SK-N-SH (cell line): ENCODE data around the gene MREG. TPM values are rescaled to one million over a fixed set of nuclear protein-coding genes. Genes with fewer than 3 reads are reported as not detected.
"Not testable (repeated sequence)": the region's sequence is repeated elsewhere in the genome, so short reads cannot be mapped to it uniquely, and the experiment has no call there.

Experiments
- CTCF ChIA-PET: fragments of 300-600, 350-600 bp; formaldehyde crosslinking; extraction: SDS; loops from one replicate; lab custom pipeline; 2021; lab: Yijun Ruan, JAX
- POLR2A ChIA-PET: fragments of 350-600 bp; sonication (Branson Sonifier 250); formaldehyde crosslinking; extraction: SDS; loops from one replicate; lab custom pipeline; 2020; ENCODE audit warnings: antibody characterized with exemption, inconsistent platforms; lab: Yijun Ruan, JAX
- DNase-seq: peaks from one replicate; pipeline ENCODE4 v3.0.0; 2012
- H2AFZ ChIP-seq: fragments of 200-600 bp; sonication (generic); 2 replicates; pipeline ENCODE4 v1.8.1; 2016; ENCODE audit warnings: antibody characterized with exemption, mild to moderate bottlenecking, low read depth
- H3F3A ChIP-seq: fragments of 200-600 bp; sonication (generic); replicated peaks from 2 replicates; pipeline ENCODE3; 2016; ENCODE audit warnings: antibody characterized with exemption, mild to moderate bottlenecking; ENCODE audit not compliant: insufficient read depth
- H3K27ac ChIP-seq, 2 experiments: fragments of 200-500 bp in 1 of 2; fragments of 200-600 bp in 1 of 2; sonication (Bioruptor generic) in 1 of 2; sonication (generic), shearing (Covaris generic) in 1 of 2; 2 replicates each; pipeline versions ENCODE4 v1.5.1 to v1.6.1; 2014 to 2016; ENCODE audit warnings: low read depth in 2 of 2, inconsistent platforms in 1 of 2, low read length in 1 of 2, mild to moderate bottlenecking in 1 of 2, mixed read lengths in 1 of 2
- H3K27me3 ChIP-seq: fragments of 200-600 bp; sonication (generic), shearing (Covaris generic); 2 replicates; pipeline ENCODE4 v1.6.1; 2016; ENCODE audit warnings: mixed run types; ENCODE audit not compliant: insufficient read depth
- H3K36me3 ChIP-seq, 2 experiments: fragments of 200-500 bp in 1 of 2; fragments of 200-600 bp in 1 of 2; sonication (Bioruptor generic) in 1 of 2; sonication (generic) in 1 of 2; replicated peaks in 1 of 2; 2 replicates each; pipeline versions ENCODE3 to v1.5.1; 2014 to 2016; ENCODE audit warnings: low read length in 1 of 2, mild to moderate bottlenecking in 1 of 2; ENCODE audit not compliant: insufficient read depth in 2 of 2, control insufficient read depth in 1 of 2
- H3K4me1 ChIP-seq, 2 experiments: fragments of 200-500 bp in 1 of 2; fragments of 200-600 bp in 1 of 2; sonication (Bioruptor generic) in 1 of 2; sonication (generic), shearing (Covaris generic) in 1 of 2; 2 replicates each; pipeline versions ENCODE4 v1.5.1 to v1.6.1; 2014 to 2016; ENCODE audit warnings: low read depth in 1 of 2, low read length in 1 of 2, mixed run types in 1 of 2; ENCODE audit not compliant: insufficient read depth in 2 of 2, control insufficient read depth in 1 of 2
- H3K4me2 ChIP-seq: fragments of 200-600 bp; sonication (generic), shearing (Covaris generic); 2 replicates; pipeline ENCODE4 v1.6.1; 2017; ENCODE audit warnings: mixed run types
- H3K4me3 ChIP-seq, 2 experiments: fragments of 200-500 bp in 1 of 2; fragments of 200-600 bp in 1 of 2; sonication (Bioruptor generic) in 1 of 2; sonication (generic), shearing (Covaris generic) in 1 of 2; 2 replicates each; pipeline versions ENCODE4 v1.5.1 to v1.8.1; 2014 to 2016; ENCODE audit warnings: low read depth in 2 of 2, inconsistent platforms in 1 of 2, low read length in 1 of 2, mild to moderate bottlenecking in 1 of 2, mixed read lengths in 1 of 2, moderate library complexity in 1 of 2
- H3K79me2 ChIP-seq: fragments of 200-600 bp; sonication (generic); 2 replicates; pipeline ENCODE4 v1.8.1; 2017; ENCODE audit warnings: mild to moderate bottlenecking; ENCODE audit not compliant: insufficient read depth
- H3K9ac ChIP-seq: fragments of 200-600 bp; sonication (generic); 2 replicates; pipeline ENCODE4 v1.6.1; 2017; ENCODE audit warnings: mixed run types
- H3K9me2 ChIP-seq: fragments of 200-600 bp; sonication (generic); 2 replicates; pipeline ENCODE4 v1.6.1; 2017; ENCODE audit warnings: mixed run types
- H3K9me3 ChIP-seq: fragments of 200-600 bp; sonication (generic); 2 replicates; pipeline ENCODE4 v1.6.1; 2017; ENCODE audit warnings: mixed run types, mild to moderate bottlenecking, moderate library complexity
- H4K20me1 ChIP-seq: fragments of 200-600 bp; sonication (generic); 2 replicates; pipeline ENCODE4 v1.6.1; 2017; ENCODE audit warnings: mild to moderate bottlenecking, mixed run types; ENCODE audit not compliant: insufficient read depth
- FOXM1 ChIP-seq: IDR thresholded peaks from 2 replicates; pipeline ENCODE4 v1.4.0; 2012; ENCODE audit warnings: low read depth, mild to moderate bottlenecking
- POLR2AphosphoS5 ChIP-seq: IDR thresholded peaks from 2 replicates; pipeline ENCODE4 v1.6.1; 2012; ENCODE audit warnings: low read depth, low read length
- RAD21 ChIP-seq: IDR thresholded peaks from 2 replicates; pipeline ENCODE4 v1.6.1; 2012; ENCODE audit warnings: mild to moderate bottlenecking, low read length
- RXRA ChIP-seq: IDR thresholded peaks from 2 replicates; pipeline ENCODE4 v1.4.0; 2012; ENCODE audit warnings: low read depth, mild to moderate bottlenecking, borderline replicate concordance
- TCF12 ChIP-seq: IDR thresholded peaks from 2 replicates; pipeline ENCODE4 v1.4.0; 2012
- TEAD4 ChIP-seq: IDR thresholded peaks from 2 replicates; pipeline ENCODE4 v1.4.0; 2012; ENCODE audit warnings: mild to moderate bottlenecking, borderline replicate concordance; ENCODE audit not compliant: insufficient read depth
- WGBS: methylation state at CpG from one replicate; pipeline ENCODE4 v1.1.6; 2017; ENCODE audit warnings: low lambda C conversion rate; 5-methylcytosine and 5-hydroxymethylcytosine counted together
- polyA plus RNA-seq, 3 experiments: library from polyadenylated mRNA; depleted of rRNA; stranded (reverse); fragments of >200 nt; gene quantifications; 2 replicates each; pipeline ENCODE4 v1.2.3, GENCODE V29; 2012
- TF ChIP-seq, protein P1 (sequence below): IDR thresholded peaks from 2 replicates; pipeline ENCODE4 v1.4.0; 2012; ENCODE audit warnings: low read depth, borderline replicate concordance
- TF ChIP-seq, protein P2 (sequence below): fragments of 200-600 bp; sonication (generic); IDR thresholded peaks from 2 replicates; pipeline ENCODE4 v1.6.1; 2017; ENCODE audit warnings: antibody characterized with exemption, mild to moderate bottlenecking, moderate library complexity
- TF ChIP-seq, protein P3 (sequence below): IDR thresholded peaks from 2 replicates; pipeline ENCODE4; 2012

MREG gene
- polyA plus RNA-seq, 1 of the 3 experiments (the other 2 are of a cell fraction), result 2.5 TPM

DNA sequence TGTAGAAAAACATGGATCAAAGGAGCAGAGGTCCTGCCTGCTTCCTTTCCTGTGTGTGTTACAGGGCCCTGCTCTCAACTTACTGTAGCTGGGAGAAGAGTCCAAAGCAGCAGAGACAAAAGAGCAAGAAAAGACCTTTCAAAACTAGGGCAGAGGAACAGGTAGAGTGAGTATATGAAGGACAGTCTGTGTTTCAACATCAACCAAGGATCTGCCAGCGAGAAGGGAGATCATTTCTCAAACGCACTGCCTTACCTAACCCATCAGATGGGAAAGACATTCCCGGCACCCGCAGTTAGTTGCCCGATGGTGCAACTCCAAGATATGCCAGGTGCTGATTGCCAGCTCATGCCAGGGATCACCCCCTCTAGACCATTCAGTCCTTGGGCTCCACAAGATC, 41.7 kb downstream of the MREG start (continued):
- no peak for TF ChIP-seq RXRA

DNA sequence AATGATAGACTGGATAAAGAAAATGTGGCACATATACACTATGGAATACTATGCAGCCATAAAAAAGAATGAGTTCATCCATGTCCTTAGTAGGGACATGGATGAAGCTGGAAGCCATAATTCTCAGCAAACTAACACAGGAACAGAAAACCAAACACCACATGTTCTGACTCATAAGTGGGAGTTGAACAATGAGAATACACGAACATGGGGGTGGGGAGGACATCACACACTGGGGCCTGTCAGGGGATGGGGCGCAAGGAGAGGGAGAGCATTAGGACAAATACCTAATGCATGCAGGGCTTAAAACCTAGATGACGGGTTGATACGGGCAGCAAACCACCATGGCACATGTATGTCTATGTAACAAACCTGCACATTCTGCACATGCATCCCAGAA, 42.5 kb downstream of the MREG start:
- H3K9me3 ChIP-seq, POLR2A ChIA-PET, H3K27ac ChIP-seq, H3K27me3 ChIP-seq, H2AFZ ChIP-seq, H3K36me3 ChIP-seq, H3K9me2 ChIP-seq, DNase-seq, H3K9ac ChIP-seq, H3K4me2 ChIP-seq, CTCF ChIA-PET, H3F3A ChIP-seq, H3K79me2 ChIP-seq, H4K20me1 ChIP-seq, H3K4me3 ChIP-seq: not testable (repeated sequence)
- WGBS, result 94% methylated on average over 4 of the region's 4 CpGs
- H3K4me1 ChIP-seq, result peaks cover 0 to 27% of the 10 kb centered on the region in 2 experiments; a peak in 3 of 4 replicates

DNA sequence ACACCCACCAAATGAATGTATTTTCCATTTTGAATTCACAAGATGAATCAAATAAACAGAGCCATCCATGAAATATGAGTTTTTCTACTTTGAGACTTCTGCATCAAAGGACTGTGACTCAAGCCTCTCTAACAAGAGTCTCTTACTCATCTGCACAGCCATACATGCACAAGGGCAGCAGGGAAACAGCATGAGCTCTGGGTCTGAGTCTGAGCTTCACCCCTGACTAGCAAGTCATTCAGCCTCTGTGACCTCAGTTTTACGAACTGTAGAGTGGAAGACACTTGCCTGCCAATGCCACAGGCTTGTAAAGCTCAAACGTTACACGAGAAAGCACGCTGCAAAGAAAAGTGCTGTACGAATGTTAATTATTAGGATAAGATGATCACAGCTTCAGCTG, 42.9 kb downstream of the MREG start:
- peaks cover 0 to 27% of the 10 kb centered on the region in 2 experiments; a peak in 3 of 4 replicates for H3K4me1 ChIP-seq
- no peaks in the 10 kb centered on the region for H3K9me2 ChIP-seq
- H3K9me3 ChIP-seq, result no peaks in the 10 kb centered on the region
- no peaks in the 10 kb centered on the region for H3K27me3 ChIP-seq
- no peaks in the 10 kb centered on the region for H4K20me1 ChIP-seq
- POLR2A ChIA-PET, result no interaction called here
- no peak overlapping the region for H3K27ac ChIP-seq
- H3K4me2 ChIP-seq, result no peak overlapping the region
- CTCF ChIA-PET, result no interaction called here
- no peak overlapping the region for H2AFZ ChIP-seq
- no peak for DNase-seq
- H3K36me3 ChIP-seq, result no peaks in the 10 kb centered on the region
- 95% methylated on average over 5 of the region's 5 CpGs for WGBS
- H3K9ac ChIP-seq, result no peak overlapping the region
- TF ChIP-seq RAD21 (no peak), FOXM1 (no peak), POLR2AphosphoS5 (no peak), TCF12 (no peak), TEAD4 (no peak)
- TF ChIP-seq, protein P1, sequence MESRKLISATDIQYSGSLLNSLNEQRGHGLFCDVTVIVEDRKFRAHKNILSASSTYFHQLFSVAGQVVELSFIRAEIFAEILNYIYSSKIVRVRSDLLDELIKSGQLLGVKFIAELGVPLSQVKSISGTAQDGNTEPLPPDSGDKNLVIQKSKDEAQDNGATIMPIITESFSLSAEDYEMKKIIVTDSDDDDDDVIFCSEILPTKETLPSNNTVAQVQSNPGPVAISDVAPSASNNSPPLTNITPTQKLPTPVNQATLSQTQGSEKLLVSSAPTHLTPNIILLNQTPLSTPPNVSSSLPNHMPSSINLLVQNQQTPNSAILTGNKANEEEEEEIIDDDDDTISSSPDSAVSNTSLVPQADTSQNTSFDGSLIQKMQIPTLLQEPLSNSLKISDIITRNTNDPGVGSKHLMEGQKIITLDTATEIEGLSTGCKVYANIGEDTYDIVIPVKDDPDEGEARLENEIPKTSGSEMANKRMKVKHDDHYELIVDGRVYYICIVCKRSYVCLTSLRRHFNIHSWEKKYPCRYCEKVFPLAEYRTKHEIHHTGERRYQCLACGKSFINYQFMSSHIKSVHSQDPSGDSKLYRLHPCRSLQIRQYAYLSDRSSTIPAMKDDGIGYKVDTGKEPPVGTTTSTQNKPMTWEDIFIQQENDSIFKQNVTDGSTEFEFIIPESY, result no peak
- TF ChIP-seq, protein P2, sequence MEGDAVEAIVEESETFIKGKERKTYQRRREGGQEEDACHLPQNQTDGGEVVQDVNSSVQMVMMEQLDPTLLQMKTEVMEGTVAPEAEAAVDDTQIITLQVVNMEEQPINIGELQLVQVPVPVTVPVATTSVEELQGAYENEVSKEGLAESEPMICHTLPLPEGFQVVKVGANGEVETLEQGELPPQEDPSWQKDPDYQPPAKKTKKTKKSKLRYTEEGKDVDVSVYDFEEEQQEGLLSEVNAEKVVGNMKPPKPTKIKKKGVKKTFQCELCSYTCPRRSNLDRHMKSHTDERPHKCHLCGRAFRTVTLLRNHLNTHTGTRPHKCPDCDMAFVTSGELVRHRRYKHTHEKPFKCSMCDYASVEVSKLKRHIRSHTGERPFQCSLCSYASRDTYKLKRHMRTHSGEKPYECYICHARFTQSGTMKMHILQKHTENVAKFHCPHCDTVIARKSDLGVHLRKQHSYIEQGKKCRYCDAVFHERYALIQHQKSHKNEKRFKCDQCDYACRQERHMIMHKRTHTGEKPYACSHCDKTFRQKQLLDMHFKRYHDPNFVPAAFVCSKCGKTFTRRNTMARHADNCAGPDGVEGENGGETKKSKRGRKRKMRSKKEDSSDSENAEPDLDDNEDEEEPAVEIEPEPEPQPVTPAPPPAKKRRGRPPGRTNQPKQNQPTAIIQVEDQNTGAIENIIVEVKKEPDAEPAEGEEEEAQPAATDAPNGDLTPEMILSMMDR, result no peak
- TF ChIP-seq, protein P3, sequence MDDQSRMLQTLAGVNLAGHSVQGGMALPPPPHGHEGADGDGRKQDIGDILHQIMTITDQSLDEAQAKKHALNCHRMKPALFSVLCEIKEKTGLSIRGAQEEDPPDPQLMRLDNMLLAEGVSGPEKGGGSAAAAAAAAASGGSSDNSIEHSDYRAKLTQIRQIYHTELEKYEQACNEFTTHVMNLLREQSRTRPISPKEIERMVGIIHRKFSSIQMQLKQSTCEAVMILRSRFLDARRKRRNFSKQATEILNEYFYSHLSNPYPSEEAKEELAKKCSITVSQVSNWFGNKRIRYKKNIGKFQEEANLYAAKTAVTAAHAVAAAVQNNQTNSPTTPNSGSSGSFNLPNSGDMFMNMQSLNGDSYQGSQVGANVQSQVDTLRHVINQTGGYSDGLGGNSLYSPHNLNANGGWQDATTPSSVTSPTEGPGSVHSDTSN, result no peak
- H3K4me3 ChIP-seq, result no peak overlapping the region
- H3K79me2 ChIP-seq, result no peaks in the 10 kb centered on the region
- no peaks in the 10 kb centered on the region for H3F3A ChIP-seq
